Suprapubic skin (tissue), 4 donors: ENCODE results near the gene TNS3.

ENCODE experiments used
- EP300 ChIP-seq: sonication (generic); formaldehyde crosslinking; IDR thresholded peaks from one replicate; pipeline ENCODE4 v1.6.1; 2017; ENCODE audit warnings: antibody characterized with exemption
- POLR2A ChIP-seq, 2 donors: fragments of 450-650 bp; IDR thresholded peaks; one replicate each; pipeline ENCODE4 v1.6.1; 2017; ENCODE audit warnings: antibody characterized with exemption in 2 of 2, mild to moderate bottlenecking in 2 of 2, moderate library complexity in 2 of 2
- POLR2AphosphoS5 ChIP-seq, 3 donors: sonication (generic); formaldehyde crosslinking; IDR thresholded peaks; one replicate each; pipeline ENCODE4 v1.6.1; 2017; ENCODE audit warnings: antibody characterized with exemption in 3 of 3
- TF ChIP-seq, protein P1 (sequence below), 2 donors: fragments of 200-600 bp in 1 of 2; fragments of 450-650 bp in 1 of 2; sonication (generic) in 1 of 2; IDR thresholded peaks; one replicate each; pipeline ENCODE4 v1.5.1; 2016 to 2019; ENCODE audit warnings: antibody characterized with exemption in 2 of 2, mild to moderate bottlenecking in 1 of 2, moderate library complexity in 1 of 2

DNA sequence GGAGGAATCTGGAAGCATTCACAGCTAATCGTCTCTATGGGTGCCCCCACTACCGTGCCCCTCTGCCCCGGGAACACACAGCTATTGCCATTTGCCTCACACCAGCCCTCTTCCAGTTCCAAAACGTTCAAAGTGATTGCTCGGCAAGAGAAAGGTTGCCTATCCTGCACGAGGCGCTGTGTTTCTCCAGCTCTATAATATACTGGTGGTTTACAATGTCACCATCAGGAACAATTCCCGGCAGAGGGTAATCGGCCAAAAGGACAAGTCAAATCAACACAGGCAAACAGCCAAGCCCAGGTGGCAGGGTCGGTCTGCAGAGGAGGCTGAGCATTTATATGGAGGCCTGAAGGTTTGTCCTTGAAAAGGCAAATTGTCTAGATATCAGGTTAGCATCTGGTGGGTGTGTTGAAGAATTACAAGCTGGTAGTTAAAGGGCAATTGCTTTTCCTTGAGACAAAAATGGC lies 29.2 kb upstream of the TNS3 start:
- TF ChIP-seq, protein P1, sequence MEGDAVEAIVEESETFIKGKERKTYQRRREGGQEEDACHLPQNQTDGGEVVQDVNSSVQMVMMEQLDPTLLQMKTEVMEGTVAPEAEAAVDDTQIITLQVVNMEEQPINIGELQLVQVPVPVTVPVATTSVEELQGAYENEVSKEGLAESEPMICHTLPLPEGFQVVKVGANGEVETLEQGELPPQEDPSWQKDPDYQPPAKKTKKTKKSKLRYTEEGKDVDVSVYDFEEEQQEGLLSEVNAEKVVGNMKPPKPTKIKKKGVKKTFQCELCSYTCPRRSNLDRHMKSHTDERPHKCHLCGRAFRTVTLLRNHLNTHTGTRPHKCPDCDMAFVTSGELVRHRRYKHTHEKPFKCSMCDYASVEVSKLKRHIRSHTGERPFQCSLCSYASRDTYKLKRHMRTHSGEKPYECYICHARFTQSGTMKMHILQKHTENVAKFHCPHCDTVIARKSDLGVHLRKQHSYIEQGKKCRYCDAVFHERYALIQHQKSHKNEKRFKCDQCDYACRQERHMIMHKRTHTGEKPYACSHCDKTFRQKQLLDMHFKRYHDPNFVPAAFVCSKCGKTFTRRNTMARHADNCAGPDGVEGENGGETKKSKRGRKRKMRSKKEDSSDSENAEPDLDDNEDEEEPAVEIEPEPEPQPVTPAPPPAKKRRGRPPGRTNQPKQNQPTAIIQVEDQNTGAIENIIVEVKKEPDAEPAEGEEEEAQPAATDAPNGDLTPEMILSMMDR (IDR thresholded peaks at IDR 0.05) = no peak
- no peak for TF ChIP-seq POLR2A (IDR thresholded peaks at IDR 0.05)
- no peak for TF ChIP-seq POLR2AphosphoS5 (IDR thresholded peaks at IDR 0.05)
- TF ChIP-seq EP300 = no peak
